KMS-11 (cell line): Measurements from ENCODE around the gene ITGB6.

Source experiments
- H2AFZ ChIP-seq: fragments of 200-600 bp; sonication (generic); 2 replicates; pipeline ENCODE4 v1.6.1; 2016; ENCODE audit warnings: antibody characterized with exemption, mixed run types, low read depth
- H3K27ac ChIP-seq: fragments of 200-600 bp; sonication (generic); 2 replicates; pipeline ENCODE4 v1.6.1; 2016; ENCODE audit warnings: mild to moderate bottlenecking, mixed run types
- H3K27me3 ChIP-seq: fragments of 200-600 bp; sonication (generic); 2 replicates; pipeline ENCODE4 v1.6.1; 2017; ENCODE audit warnings: mild to moderate bottlenecking, low read depth, mixed run types, moderate library complexity; ENCODE audit not compliant: insufficient read depth
- H3K36me3 ChIP-seq: fragments of 200-600 bp; sonication (generic); 2 replicates; pipeline ENCODE4 v1.6.1; 2017; ENCODE audit warnings: mild to moderate bottlenecking, mixed run types; ENCODE audit not compliant: insufficient read depth
- H3K4me1 ChIP-seq: fragments of 200-600 bp; sonication (generic); 2 replicates; pipeline ENCODE4 v1.6.1; 2016; ENCODE audit warnings: mild to moderate bottlenecking, low read depth, mixed run types; ENCODE audit not compliant: poor library complexity, severe bottlenecking
- H3K4me2 ChIP-seq: fragments of 200-600 bp; sonication (generic); 2 replicates; pipeline ENCODE4 v1.7.0; 2016; ENCODE audit warnings: mild to moderate bottlenecking, mixed run types
- H3K4me3 ChIP-seq: fragments of 200-600 bp; sonication (generic); IDR thresholded peaks from 2 replicates; pipeline ENCODE4 v1.6.1; 2017; ENCODE audit warnings: low read depth, low read length, mixed read lengths; ENCODE audit not compliant: insufficient read depth
- H3K79me2 ChIP-seq: fragments of 200-600 bp; sonication (generic); 2 replicates; pipeline ENCODE4 v1.6.1; 2016; ENCODE audit warnings: low read depth, mixed run types; ENCODE audit not compliant: insufficient read depth
- H3K9ac ChIP-seq: fragments of 200-600 bp; sonication (generic); 2 replicates; pipeline ENCODE4 v1.6.1; 2016; ENCODE audit warnings: mild to moderate bottlenecking, mixed run types
- H4K20me1 ChIP-seq: fragments of 200-600 bp; sonication (generic); 2 replicates; pipeline ENCODE4 v1.6.1; 2016; ENCODE audit warnings: mild to moderate bottlenecking, mixed run types; ENCODE audit not compliant: insufficient read depth
- TF ChIP-seq, protein P1 (sequence below): fragments of 200-600 bp; sonication (generic); conservative IDR thresholded peaks from 2 replicates; pipeline ENCODE4 v1.6.1; 2017; ENCODE audit warnings: low read depth, mild to moderate bottlenecking, antibody characterized with exemption, low read length, moderate library complexity, mixed read lengths

ITGB6 gene

DNA sequence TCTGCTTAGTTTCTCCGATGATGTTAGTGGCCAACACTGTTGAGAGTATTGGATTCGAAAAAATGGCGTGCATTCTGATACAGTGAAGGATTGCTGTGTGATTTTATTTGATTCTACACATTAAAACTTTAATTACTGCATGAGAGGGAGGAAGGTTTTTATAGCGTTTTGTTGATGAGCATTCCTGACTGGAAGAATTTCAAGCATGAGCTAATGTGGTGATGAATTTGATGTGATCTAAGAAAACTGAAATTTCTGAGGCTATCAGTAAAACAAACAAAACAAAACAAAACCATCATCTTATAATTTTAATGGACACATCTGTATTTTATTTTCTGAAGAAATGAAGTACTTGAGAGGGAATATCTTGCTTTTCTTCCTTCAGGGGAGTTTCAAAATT lies 59.6 kb downstream of the ITGB6 start:
- Histone ChIP-seq H4K20me1 (no peaks in the 10 kb centered on the region), H3K36me3 (no peaks in the 10 kb centered on the region), H3K27me3 (no peaks in the 10 kb centered on the region), H3K4me3 (no peak overlapping the region), H3K4me2 (no peak overlapping the region), H3K79me2 (no peaks in the 10 kb centered on the region), H3K27ac (no peak overlapping the region), H3K4me1 (peaks cover 12% of the 10 kb centered on the region), H3K9ac (no peak overlapping the region), H2AFZ (no peak overlapping the region)
- TF ChIP-seq, protein P1, sequence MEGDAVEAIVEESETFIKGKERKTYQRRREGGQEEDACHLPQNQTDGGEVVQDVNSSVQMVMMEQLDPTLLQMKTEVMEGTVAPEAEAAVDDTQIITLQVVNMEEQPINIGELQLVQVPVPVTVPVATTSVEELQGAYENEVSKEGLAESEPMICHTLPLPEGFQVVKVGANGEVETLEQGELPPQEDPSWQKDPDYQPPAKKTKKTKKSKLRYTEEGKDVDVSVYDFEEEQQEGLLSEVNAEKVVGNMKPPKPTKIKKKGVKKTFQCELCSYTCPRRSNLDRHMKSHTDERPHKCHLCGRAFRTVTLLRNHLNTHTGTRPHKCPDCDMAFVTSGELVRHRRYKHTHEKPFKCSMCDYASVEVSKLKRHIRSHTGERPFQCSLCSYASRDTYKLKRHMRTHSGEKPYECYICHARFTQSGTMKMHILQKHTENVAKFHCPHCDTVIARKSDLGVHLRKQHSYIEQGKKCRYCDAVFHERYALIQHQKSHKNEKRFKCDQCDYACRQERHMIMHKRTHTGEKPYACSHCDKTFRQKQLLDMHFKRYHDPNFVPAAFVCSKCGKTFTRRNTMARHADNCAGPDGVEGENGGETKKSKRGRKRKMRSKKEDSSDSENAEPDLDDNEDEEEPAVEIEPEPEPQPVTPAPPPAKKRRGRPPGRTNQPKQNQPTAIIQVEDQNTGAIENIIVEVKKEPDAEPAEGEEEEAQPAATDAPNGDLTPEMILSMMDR: no peak

DNA sequence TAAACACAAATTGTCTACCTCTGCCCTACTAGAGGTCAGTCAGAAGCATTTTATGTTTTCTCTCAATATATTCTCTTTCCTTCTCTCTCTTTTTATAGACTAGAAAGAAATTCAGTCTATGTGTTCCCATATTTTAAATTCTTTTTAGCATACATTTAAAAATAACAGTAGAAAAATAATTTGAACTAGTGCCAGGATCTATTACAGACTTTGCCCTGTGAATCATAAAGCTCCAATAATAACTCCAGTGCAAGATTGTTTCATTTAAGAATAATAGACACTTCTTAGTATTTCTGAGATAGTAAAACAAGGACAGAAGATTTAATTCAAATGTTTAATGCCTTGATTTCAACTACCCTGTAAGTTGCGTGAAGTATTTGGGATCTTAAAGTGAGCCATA lies 60.1 kb downstream of the ITGB6 start:
- H3K4me2 ChIP-seq: no peak overlapping the region
- TF ChIP-seq, protein P1: no peak
- H3K4me3 ChIP-seq: no peak overlapping the region
- H3K9ac ChIP-seq: no peak overlapping the region
- H3K79me2 ChIP-seq: no peaks in the 10 kb centered on the region
- H3K27me3 ChIP-seq: no peaks in the 10 kb centered on the region
- H4K20me1 ChIP-seq: no peaks in the 10 kb centered on the region
- peaks cover 12% of the 10 kb centered on the region for H3K4me1 ChIP-seq
- no peaks in the 10 kb centered on the region for H3K36me3 ChIP-seq
- no peak overlapping the region for H3K27ac ChIP-seq
- no peak overlapping the region for H2AFZ ChIP-seq

DNA sequence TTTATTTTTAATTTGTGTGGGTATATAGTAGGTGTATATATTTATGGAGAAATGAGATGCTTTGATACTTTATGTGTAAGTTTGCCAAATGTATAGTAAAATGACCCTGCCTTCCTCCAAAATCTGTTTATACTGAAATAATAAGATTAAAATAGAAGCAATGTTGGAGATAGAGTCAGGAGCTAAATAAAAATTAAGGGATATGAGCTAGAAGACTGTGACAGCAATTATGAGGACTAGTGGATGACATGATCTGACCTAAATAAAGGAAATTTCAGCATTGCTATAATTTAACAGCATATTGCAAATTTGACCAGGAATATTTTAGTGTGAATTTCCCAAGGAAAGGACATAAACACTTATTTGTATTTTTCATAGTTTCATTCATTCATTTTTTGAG lies 60.7 kb downstream of the ITGB6 start:
- peaks cover 12% of the 10 kb centered on the region for H3K4me1 ChIP-seq
- no peak overlapping the region for H3K27ac ChIP-seq
- H3K27me3 ChIP-seq: no peaks in the 10 kb centered on the region
- H3K4me2 ChIP-seq: no peak overlapping the region
- TF ChIP-seq, protein P1: no peak
- no peak overlapping the region for H3K9ac ChIP-seq
- H3K36me3 ChIP-seq: no peaks in the 10 kb centered on the region
- H3K79me2 ChIP-seq: no peaks in the 10 kb centered on the region
- no peaks in the 10 kb centered on the region for H4K20me1 ChIP-seq
- H3K4me3 ChIP-seq: no peak overlapping the region
- no peak overlapping the region for H2AFZ ChIP-seq

DNA sequence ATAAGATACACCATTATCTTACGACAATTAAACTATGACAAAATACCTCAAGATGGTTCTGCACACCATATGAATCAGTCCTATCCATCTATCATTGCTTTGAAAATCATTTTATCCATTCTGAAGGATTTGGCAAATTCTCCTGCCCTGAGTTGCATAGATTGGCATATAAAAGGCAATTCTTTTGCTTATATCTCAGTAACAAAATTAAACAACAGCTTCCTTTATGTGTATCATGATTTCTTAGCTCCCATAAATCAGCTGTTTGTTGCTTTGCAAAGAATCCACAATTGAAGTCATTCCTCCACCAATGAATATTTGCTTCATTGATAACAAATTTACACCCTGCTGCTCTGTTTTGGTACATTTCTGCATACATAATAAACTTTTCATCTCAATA lies 61.7 kb downstream of the ITGB6 start:
- no peaks in the 10 kb centered on the region for H3K79me2 ChIP-seq
- H3K4me2 ChIP-seq: no peak overlapping the region
- H3K4me1 ChIP-seq: peaks cover 3% of the 10 kb centered on the region
- no peaks in the 10 kb centered on the region for H3K36me3 ChIP-seq
- no peaks in the 10 kb centered on the region for H3K27me3 ChIP-seq
- no peak overlapping the region for H3K27ac ChIP-seq
- H4K20me1 ChIP-seq: no peaks in the 10 kb centered on the region
- H3K9ac ChIP-seq: no peak overlapping the region
- no peak overlapping the region for H2AFZ ChIP-seq
- H3K4me3 ChIP-seq: no peak overlapping the region
- TF ChIP-seq, protein P1: no peak
